Neural crest cell (in vitro differentiated cells): ENCODE measurements around the gene SOWAHA. TPM values are rescaled to one million over a fixed set of nuclear protein-coding genes. Genes with fewer than 3 reads are reported as not detected.

Experiments used
- DNase-seq: peaks from one replicate; pipeline ENCODE4 v3.0.0; 2021; ENCODE audit warnings: low read depth, mixed read lengths, low spot score
- H3K27ac Mint-ChIP-seq: one replicate; pipeline ENCODE4 v1.8.0; 2021; ENCODE audit warnings: mild to moderate bottlenecking, mixed read lengths; ENCODE audit not compliant: unreplicated experiment
- H3K27me3 Mint-ChIP-seq: 2 replicates; pipeline ENCODE4 v1.8.0; 2021; ENCODE audit warnings: low read depth, mild to moderate bottlenecking, mixed read lengths
- H3K36me3 Mint-ChIP-seq: 2 replicates; pipeline ENCODE4 v1.8.0; 2021; ENCODE audit warnings: low read depth, mild to moderate bottlenecking, mixed read lengths
- H3K4me1 Mint-ChIP-seq: 2 replicates; pipeline ENCODE4 v1.8.0; 2021; ENCODE audit warnings: mixed read lengths
- H3K4me3 Mint-ChIP-seq: one replicate; pipeline ENCODE4 v1.8.0; 2021; ENCODE audit warnings: mild to moderate bottlenecking, mixed read lengths
- H3K9me3 Mint-ChIP-seq: 2 replicates; pipeline ENCODE4 v1.8.0; 2021; ENCODE audit warnings: mixed read lengths
- CTCF ChIP-seq: fragments of 200-600 bp; sonication (generic); conservative IDR thresholded peaks from 2 replicates; pipeline ENCODE4 v1.5.0; 2021; ENCODE audit warnings: antibody characterized with exemption, mild to moderate bottlenecking
- long read RNA-seq: library from polyadenylated mRNA; unstranded; transcript quantifications from one replicate; pipeline ENCODE4 v2.0.0, GENCODE V29; 2020
- total RNA-seq: library from RNA; stranded (reverse); gene quantifications from 2 replicates; pipeline ENCODE4 v1.2.1, GENCODE V29; 2021

The SOWAHA gene
- total RNA-seq: not detected in 2 replicates
- long read RNA-seq: 0 reads

GRCh38 chr5:132812781-132813598 lies at the start of gene SOWAHA:
TSS of gene SOWAHA (plus strand) at chr5:132813302. CDS start at chr5:132813622, 320 bp downstream.
- TF ChIP-seq CTCF: no peak

GRCh38 chr5:132764051-132764450 lies 49.1 kb upstream of the SOWAHA start:
- no peaks in the 10 kb centered on the region for H3K4me1 Mint-ChIP-seq
- no peak for DNase-seq
- no peaks in the 10 kb centered on the region for H3K9me3 Mint-ChIP-seq
- H3K4me3 Mint-ChIP-seq: no peak overlapping the region
- peak overlapping the region; percentile 24 for H3K27ac Mint-ChIP-seq
- H3K27me3 Mint-ChIP-seq: no peaks in the 10 kb centered on the region
- no peaks in the 10 kb centered on the region for H3K36me3 Mint-ChIP-seq
- TF ChIP-seq CTCF: no peak

More at GRCh38 chr5:132812781-132813598, at the start of gene SOWAHA:
- peaks cover 78% of the 10 kb centered on the region for H3K27me3 Mint-ChIP-seq
- no peaks in the 10 kb centered on the region for H3K9me3 Mint-ChIP-seq
- H3K4me1 Mint-ChIP-seq: peaks cover 9% of the 10 kb centered on the region
- DNase-seq: no peak
- H3K4me3 Mint-ChIP-seq: peak within 1 kb of the TSS; percentile 82
- H3K27ac Mint-ChIP-seq: no peak within 1 kb of the TSS
- H3K36me3 Mint-ChIP-seq: peaks cover 2% of the 10 kb centered on the region

GRCh38 chr5:132764671-132765238 lies 48.3 kb upstream of the SOWAHA start:
- DNase-seq: no peak

GRCh38 chr5:132765311-132766019 lies 47.6 kb upstream of the SOWAHA start:
- TF ChIP-seq CTCF: no peak
- no peak overlapping the region for H3K27ac Mint-ChIP-seq
- H3K9me3 Mint-ChIP-seq: no peaks in the 10 kb centered on the region
- H3K4me3 Mint-ChIP-seq: no peak overlapping the region
- H3K27me3 Mint-ChIP-seq: no peaks in the 10 kb centered on the region
- DNase-seq: no peak
- no peaks in the 10 kb centered on the region for H3K4me1 Mint-ChIP-seq
- H3K36me3 Mint-ChIP-seq: no peaks in the 10 kb centered on the region

More at GRCh38 chr5:132764671-132765238, 48.3 kb upstream of the SOWAHA start:
- Mint-ChIP-seq H3K27me3 (no peaks in the 10 kb centered on the region), H3K9me3 (no peaks in the 10 kb centered on the region), H3K27ac (no peak overlapping the region), H3K4me3 (no peak overlapping the region), H3K36me3 (no peaks in the 10 kb centered on the region), H3K4me1 (no peaks in the 10 kb centered on the region)
- no peak for TF ChIP-seq CTCF

- Mint-ChIP-seq H3K4me1 (peaks cover 5% of the 10 kb centered on the region), H3K36me3 (no peaks in the 10 kb centered on the region), H3K4me3 (no peak overlapping the region), H3K27me3 (no peaks in the 10 kb centered on the region), H3K9me3 (no peaks in the 10 kb centered on the region), H3K27ac (no peak overlapping the region)
- no peak for DNase-seq
- TF ChIP-seq CTCF: no peak
Measured at GRCh38 chr5:132766020-132766805, 46.9 kb upstream of the SOWAHA start.
